Esophagus (tissue), 2 donors: ENCODE results near the gene TOX2. TPM values are rescaled to one million over a fixed set of nuclear protein-coding genes. Genes with fewer than 3 reads are reported as not detected.

ENCODE experiments used
- H3K27ac ChIP-seq, 2 donors: one replicate each; pipeline ENCODE4 v1.5.1; 2013; ENCODE audit warnings: low read depth in 2 of 2, mild to moderate bottlenecking in 2 of 2, inconsistent platforms in 1 of 2, low read length in 1 of 2, moderate library complexity in 1 of 2
- H3K27me3 ChIP-seq, 2 donors: one replicate each; pipeline ENCODE4 v1.6.1; 2013; ENCODE audit warnings: low read length in 2 of 2, control low read depth in 1 of 2, mild to moderate bottlenecking in 1 of 2; ENCODE audit not compliant: insufficient read depth in 2 of 2, control insufficient read depth in 1 of 2
- H3K36me3 ChIP-seq, 2 donors: one replicate each; pipeline ENCODE4 v1.6.1; 2013; ENCODE audit warnings: low read length in 1 of 2; ENCODE audit not compliant: control insufficient read depth in 2 of 2, insufficient read depth in 2 of 2
- H3K4me1 ChIP-seq, 2 donors: one replicate each; pipeline ENCODE4 v1.6.1; 2013; ENCODE audit warnings: low read length in 1 of 2; ENCODE audit not compliant: control insufficient read depth in 2 of 2, insufficient read depth in 2 of 2
- H3K4me3 ChIP-seq, 2 donors: one replicate each; pipeline ENCODE4 v1.5.1; 2013; ENCODE audit warnings: low read length in 2 of 2, mild to moderate bottlenecking in 2 of 2, low read depth in 1 of 2, moderate library complexity in 1 of 2
- H3K9me3 ChIP-seq, 2 donors: one replicate each; pipeline ENCODE4 v1.6.1; 2013; ENCODE audit warnings: mild to moderate bottlenecking in 2 of 2, low read depth in 1 of 2, low read length in 1 of 2, moderate library complexity in 1 of 2; ENCODE audit not compliant: control insufficient read depth in 2 of 2, insufficient read depth in 1 of 2
- WGBS, 2 donors: extraction: QIAGEN DNeasy Blood & Tissue Kit; methylation state at CpG; one replicate each; pipeline ENCODE4 v1.1.7; 2013; 5-methylcytosine and 5-hydroxymethylcytosine counted together
- polyA plus RNA-seq, 2 donors: library from polyadenylated mRNA; stranded (reverse); fragments of 200-250 nt; gene quantifications; one replicate each; pipeline ENCODE4 v1.2.3, GENCODE V29; 2013
- donor health status: healthy with polysubstance abuse.
- donor health status: Bipolar disorder and iron deficiency.

The TOX2 gene
- polyA plus RNA-seq, 2 donors, result 6.9 to 10.5 TPM

DNA sequence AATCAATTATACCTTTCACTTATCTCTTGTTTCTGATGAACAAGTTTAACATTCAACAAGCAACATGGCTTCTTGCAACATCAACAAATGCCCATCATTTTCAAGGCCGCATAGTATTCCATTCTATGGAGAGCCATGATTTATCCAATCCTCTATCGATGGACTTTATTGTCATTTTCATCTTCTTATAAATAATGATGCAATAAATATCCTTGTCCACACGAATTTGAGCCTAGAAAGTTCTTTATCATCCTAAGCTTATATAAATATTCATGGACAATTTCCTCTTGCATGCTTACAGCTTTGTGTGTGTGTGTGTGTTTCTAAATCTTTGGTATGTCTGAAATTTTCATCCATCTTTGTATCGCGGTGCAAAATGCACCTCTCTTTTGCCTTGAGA is 29.1 kb downstream of the TOX2 start:
- 88 to 92% methylated on average over 5 of the region's 5 CpGs for WGBS, 2 donors

DNA sequence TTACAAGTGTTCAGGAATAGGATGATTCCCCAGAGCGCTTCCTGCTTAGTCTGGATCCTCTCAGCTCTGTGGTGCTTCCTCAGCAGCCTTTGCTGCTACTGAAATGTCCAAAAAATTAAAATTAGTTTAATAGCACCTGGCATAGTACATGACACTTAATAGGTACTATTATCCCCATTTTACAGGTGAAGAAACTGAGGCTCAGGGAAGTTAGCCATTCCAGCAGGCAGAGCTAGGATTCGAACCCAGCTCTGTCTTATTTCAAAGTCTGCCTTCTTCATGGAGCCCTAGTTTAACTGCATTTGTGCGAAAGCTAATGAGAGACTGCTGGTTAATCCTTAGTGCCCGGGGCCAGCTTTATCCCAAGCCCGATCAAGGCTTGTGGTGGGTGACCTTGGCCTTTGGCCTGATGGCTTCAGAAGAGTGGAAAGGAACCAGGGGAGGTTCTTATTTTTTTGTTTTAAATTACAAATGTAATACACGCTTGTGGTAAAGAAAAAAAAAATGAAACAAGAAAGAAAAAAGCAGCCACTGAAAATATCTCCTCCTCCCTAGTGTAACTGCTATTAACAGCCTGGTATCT is 30.1 kb downstream of the TOX2 start:
- Histone ChIP-seq H3K27ac (no peak overlapping the region), H3K27me3 (no peaks in the 10 kb centered on the region), H3K4me1 (peaks cover 5 to 6% of the 10 kb centered on the region in 2 donors), H3K36me3 (no peaks in the 10 kb centered on the region), H3K9me3 (no peaks in the 10 kb centered on the region), H3K4me3 (no peak overlapping the region)
- 69 to 71% methylated on average over 6 of the region's 6 CpGs for WGBS, 2 donors

More for the DNA sequence above, 29.1 kb downstream of the TOX2 start:
- H3K4me1 ChIP-seq, result peaks cover 12% of the 10 kb centered on the region in 2 donors
- H3K36me3 ChIP-seq, result no peaks in the 10 kb centered on the region
- no peak overlapping the region for H3K27ac ChIP-seq
- H3K27me3 ChIP-seq, result no peaks in the 10 kb centered on the region
- H3K9me3 ChIP-seq, result no peaks in the 10 kb centered on the region
- H3K4me3 ChIP-seq, result no peak overlapping the region

DNA sequence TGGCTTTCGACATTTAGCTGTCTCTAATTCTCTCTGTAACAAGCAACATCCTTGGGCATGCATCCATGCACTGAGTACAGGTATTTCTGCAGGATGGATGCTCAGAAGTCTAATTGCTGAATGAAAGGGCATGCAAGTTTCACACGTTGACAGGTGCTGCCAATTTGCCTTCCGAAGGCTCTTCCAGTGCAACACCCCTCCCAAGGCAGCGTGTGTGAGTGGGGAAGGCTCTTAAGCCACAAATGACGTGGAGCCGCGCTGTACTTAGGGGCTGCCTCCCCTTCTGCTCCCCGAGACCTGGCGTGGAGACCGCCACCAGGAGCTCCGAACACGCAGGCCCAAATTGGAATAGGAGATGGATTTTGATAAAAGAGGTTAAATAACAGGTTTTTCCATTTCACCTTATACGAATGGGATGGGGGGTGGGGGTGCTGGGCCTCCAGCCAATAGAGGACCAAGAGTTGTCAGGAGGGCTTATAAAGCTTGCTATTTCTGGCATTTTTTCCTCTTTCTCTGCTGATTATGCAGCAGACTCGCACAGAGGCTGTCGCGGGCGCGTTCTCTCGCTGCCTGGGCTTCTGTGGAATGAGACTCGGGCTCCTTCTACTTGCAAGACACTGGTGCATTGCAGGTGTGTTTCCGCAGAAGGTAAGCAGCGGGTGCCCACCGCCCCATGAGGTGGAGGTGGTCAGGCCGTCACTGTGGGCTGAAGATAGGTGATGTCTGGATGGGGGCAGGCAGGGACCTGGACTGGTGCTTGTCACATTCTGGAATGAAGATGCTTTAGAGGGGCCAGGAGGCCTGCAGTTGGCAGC is 30.9 kb downstream of the TOX2 start:
- Histone ChIP-seq H3K36me3 (no peaks in the 10 kb centered on the region), H3K27ac (no peak overlapping the region), H3K4me1 (peaks cover 3 to 5% of the 10 kb centered on the region in 2 donors), H3K4me3 (no peak overlapping the region), H3K27me3 (no peaks in the 10 kb centered on the region), H3K9me3 (no peaks in the 10 kb centered on the region)
- WGBS, 2 donors, result 73 to 80% methylated on average over 24 of the region's 24 CpGs

DNA sequence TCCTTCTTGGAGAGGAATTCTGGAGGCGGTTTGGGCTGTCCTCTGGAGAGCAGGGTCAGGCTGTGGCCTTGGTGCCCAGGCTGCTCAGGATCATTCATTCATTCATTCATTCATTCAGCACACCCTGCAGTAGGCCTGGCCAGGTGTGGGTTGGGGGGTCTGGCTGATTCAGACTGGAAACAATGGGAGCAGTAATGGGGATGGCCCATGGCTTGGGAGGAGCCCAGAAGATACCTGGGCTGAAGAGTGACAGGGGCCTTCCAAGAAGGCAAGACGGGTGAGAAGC is 31.5 kb downstream of the TOX2 start:
- 87 to 92% methylated on average over 2 of the region's 2 CpGs for WGBS, 2 donors
- Histone ChIP-seq H3K36me3 (no peaks in the 10 kb centered on the region), H3K27ac (no peak overlapping the region), H3K4me1 (peaks cover 3 to 4% of the 10 kb centered on the region in 2 donors), H3K9me3 (no peaks in the 10 kb centered on the region), H3K27me3 (no peaks in the 10 kb centered on the region), H3K4me3 (no peak overlapping the region)

DNA sequence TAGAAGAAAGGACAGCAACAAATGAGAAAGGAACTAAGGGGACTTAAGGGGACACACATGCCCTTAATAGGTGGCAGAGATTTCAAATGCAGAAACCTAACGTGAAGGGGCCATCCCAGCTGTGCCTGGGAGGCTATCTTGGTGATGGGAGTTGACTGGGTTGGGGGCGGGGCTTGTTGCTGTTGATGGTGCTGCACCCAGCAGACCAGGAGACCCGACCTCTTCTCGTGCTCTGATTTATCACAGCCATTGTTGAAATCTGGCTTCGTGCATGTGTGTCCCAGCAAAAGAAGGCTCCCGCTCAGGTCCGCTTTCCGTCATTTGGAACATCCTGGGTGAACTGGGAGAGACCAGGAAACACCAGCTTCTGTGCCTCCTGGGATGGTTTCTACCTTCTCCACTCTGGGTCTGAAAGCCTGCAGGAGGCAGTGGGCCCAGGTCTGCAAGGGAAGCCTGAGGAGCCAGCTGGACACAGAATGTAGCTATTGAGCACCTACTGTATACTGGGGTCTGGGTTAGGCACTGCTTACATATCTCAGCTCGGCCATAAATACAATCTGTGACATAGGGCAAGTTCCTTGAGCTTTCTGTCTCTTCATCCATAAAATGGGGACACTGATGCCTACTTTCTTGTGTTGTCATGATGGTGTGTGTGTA is 32.1 kb downstream of the TOX2 start:
- Histone ChIP-seq H3K36me3 (no peaks in the 10 kb centered on the region), H3K4me3 (no peak overlapping the region), H3K27me3 (no peaks in the 10 kb centered on the region), H3K4me1 (peaks cover 3 to 4% of the 10 kb centered on the region in 2 donors), H3K9me3 (no peaks in the 10 kb centered on the region), H3K27ac (no peak overlapping the region)
- WGBS, 2 donors, result 79 to 87% methylated on average over 9 of the region's 9 CpGs

DNA sequence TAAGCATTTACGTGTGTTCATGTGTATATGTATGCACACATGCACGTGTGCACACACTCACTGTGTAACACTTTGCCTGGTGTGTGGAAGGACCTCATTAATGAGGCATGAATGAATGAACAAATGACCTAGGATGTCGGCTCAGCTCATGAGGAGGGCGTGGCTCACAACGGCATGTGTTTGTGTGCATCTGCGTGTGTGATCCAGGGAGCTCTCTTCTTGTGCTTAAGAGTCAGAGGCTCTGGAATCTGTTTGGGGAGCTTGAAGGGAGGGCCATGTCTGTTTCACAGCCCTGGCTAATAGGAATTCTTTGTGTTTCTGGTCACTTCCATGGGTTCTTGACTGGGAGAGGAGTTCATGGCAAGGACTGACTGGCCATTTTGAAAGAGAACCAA is 32.7 kb downstream of the TOX2 start:
- Histone ChIP-seq H3K4me3 (no peak overlapping the region), H3K36me3 (no peaks in the 10 kb centered on the region), H3K4me1 (peaks cover 1 to 3% of the 10 kb centered on the region in 2 donors), H3K27ac (no peak overlapping the region), H3K27me3 (no peaks in the 10 kb centered on the region), H3K9me3 (no peaks in the 10 kb centered on the region)
- 67 to 78% methylated on average over 6 of the region's 6 CpGs for WGBS, 2 donors

DNA sequence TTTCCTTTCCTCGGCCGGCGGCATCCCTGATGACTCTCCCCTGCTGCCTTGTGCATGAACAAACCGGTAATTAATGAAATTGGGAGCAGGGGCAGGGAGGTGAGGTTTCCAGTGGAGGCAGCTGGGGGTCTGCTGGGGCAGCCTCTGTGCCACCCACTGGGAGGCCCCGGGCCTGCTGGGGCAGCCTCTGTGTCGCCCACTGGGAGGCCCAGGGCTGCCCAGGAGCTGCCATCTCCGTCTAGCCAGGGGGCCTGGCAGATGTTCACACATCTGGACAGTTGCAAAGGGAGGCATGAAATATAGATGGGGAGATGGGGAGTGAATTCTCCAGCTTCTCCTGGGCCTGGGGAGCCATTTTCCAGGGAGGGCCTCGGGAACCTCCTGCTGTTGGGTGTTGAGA is 33.8 kb downstream of the TOX2 start:
- no peaks in the 10 kb centered on the region for H3K36me3 ChIP-seq
- H3K27ac ChIP-seq, result no peak overlapping the region
- H3K4me1 ChIP-seq, result peaks cover 0 to 3% of the 10 kb centered on the region in 2 donors
- WGBS, 2 donors, result 82 to 92% methylated on average over 8 of the region's 8 CpGs
- H3K9me3 ChIP-seq, result no peaks in the 10 kb centered on the region
- H3K27me3 ChIP-seq, result no peaks in the 10 kb centered on the region
- H3K4me3 ChIP-seq, result no peak overlapping the region

DNA sequence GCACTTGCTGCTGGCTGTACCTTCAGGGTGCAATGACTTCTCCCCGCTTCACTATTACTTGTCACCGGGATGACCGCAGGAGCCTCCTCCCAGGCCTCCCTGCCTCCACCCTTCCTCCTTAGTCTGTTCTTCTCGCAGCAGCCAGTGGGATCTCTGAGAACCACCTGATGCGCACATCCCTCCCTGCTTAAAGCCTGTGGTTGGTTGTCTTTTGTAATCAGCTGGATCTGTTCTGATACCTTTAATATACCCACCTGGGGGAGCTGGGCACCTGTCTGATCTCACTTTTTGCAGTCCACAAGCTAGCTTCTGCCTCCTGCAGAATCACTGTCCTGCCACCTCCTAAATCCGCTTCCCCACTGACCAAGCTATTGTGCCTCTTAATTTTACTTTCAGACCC is 34.6 kb downstream of the TOX2 start:
- no peaks in the 10 kb centered on the region for H3K9me3 ChIP-seq
- H3K27me3 ChIP-seq, result no peaks in the 10 kb centered on the region
- 93 to 96% methylated on average over 6 of the region's 6 CpGs for WGBS, 2 donors
- H3K27ac ChIP-seq, result no peak overlapping the region
- no peak overlapping the region for H3K4me3 ChIP-seq
- H3K36me3 ChIP-seq, result no peaks in the 10 kb centered on the region
- H3K4me1 ChIP-seq, result peaks cover 0 to 8% of the 10 kb centered on the region in 2 donors

DNA sequence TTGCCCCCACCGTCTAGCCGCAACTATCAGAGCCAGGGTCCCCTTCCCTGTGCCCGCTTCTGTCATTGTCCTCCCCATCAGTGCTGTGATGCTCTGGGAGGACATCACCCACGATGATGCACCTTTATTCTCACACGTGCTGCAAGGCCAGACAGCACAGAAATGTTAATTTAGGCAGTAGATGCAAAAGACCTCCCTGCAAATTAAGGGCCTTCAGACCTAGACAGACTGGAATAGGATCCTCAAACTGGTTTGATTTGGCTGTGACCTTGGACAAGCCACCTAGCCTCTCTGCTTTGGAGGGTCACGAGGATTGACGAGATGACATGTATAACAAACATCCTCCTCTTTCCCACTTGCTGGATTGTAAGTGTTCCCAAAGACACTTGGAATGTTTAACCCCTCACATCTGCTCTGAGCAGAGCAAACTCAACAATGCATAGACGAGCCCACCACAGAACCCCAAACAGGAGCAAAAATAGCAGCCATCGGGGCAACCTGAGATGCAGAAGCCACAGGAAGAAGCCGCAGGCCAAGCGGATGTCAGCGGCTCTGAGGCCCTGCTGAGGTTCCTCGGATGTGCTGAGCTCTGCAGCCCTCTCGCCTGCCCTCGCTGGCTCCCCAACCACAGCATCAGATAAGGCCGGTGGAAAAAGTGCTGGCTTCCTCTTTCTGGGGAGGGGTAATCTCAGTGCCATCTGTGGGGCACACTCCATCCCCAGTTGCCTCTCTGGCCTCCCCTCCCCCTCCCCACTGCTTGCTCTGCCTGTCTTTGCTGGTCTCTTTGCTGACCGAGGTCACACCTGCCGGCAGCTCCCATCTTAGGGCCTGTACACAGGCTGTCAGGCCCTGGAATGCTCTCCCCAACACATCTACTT is 35.3 kb downstream of the TOX2 start:
- H3K4me3 ChIP-seq, result no peak overlapping the region
- 61 to 74% methylated on average over 18 of the region's 18 CpGs for WGBS, 2 donors
- no peak overlapping the region for H3K27ac ChIP-seq
- H3K27me3 ChIP-seq, result no peaks in the 10 kb centered on the region
- H3K9me3 ChIP-seq, result no peaks in the 10 kb centered on the region
- H3K36me3 ChIP-seq, result no peaks in the 10 kb centered on the region
- peaks cover 0 to 12% of the 10 kb centered on the region in 2 donors for H3K4me1 ChIP-seq
